Forelimb muscle (tissue), 1 donor: ENCODE measurements around the gene RIC8B. TPM values are rescaled to one million over a fixed set of nuclear protein-coding genes. Genes with fewer than 3 reads are reported as not detected.

Experiments
- DNase-seq: peaks from one replicate; pipeline ENCODE4 v3.0.0-alpha.2; 2013; ENCODE audit warnings: low read depth
- polyA plus RNA-seq: library from polyadenylated mRNA; unstranded; fragments of 120-200 nt; gene quantifications from one replicate; pipeline ENCODE4 v1.2.1, GENCODE V29; 2013; ENCODE audit not compliant: insufficient read length

The RIC8B gene
- polyA plus RNA-seq, 1 donor = 14.7 TPM

GRCh38 chr12:106758349-106759110 is 16.0 kb upstream of the RIC8B start:
- DNase-seq = no peak

- no peak for DNase-seq
Measured at GRCh38 chr12:106759526-106760183, 14.8 kb upstream of the RIC8B start.

- no peak for DNase-seq
Measured at GRCh38 chr12:106760184-106760531, 14.3 kb upstream of the RIC8B start.

GRCh38 chr12:106764220-106764619 is 10.3 kb upstream of the RIC8B start:
- DNase-seq = no peak

- DNase-seq = no peak
Measured at GRCh38 chr12:106764738-106765137, 9.7 kb upstream of the RIC8B start.

GRCh38 chr12:106766393-106766826 is 8.1 kb upstream of the RIC8B start:
- no peak for DNase-seq

- no peak for DNase-seq
Measured at GRCh38 chr12:106767206-106767605, 7.3 kb upstream of the RIC8B start.

- no peak for DNase-seq
Measured at GRCh38 chr12:106767954-106768822, 6.3 kb upstream of the RIC8B start.

- DNase-seq = no peak
Measured at GRCh38 chr12:106769078-106769477, 5.4 kb upstream of the RIC8B start.

GRCh38 chr12:106769546-106769945 is 4.9 kb upstream of the RIC8B start:
- no peak for DNase-seq

- DNase-seq = no peak
Measured at GRCh38 chr12:106771425-106771824, 3.1 kb upstream of the RIC8B start.

- DNase-seq = no peak
Measured at GRCh38 chr12:106773286-106774004, 1.0 kb upstream of the RIC8B start.

GRCh38 chr12:106774808-106775524 is 484 bp downstream of the RIC8B start:
- no peak for DNase-seq

GRCh38 chr12:106776897-106777296 is 2.4 kb downstream of the RIC8B start:
- no peak for DNase-seq

- DNase-seq = no peak
Measured at GRCh38 chr12:106780010-106780631, 5.6 kb downstream of the RIC8B start.

GRCh38 chr12:106782619-106783018 is 8.1 kb downstream of the RIC8B start:
- DNase-seq = no peak

- DNase-seq = no peak
Measured at GRCh38 chr12:106783515-106783914, 9.0 kb downstream of the RIC8B start.

- DNase-seq = no peak
Measured at GRCh38 chr12:106790020-106790419, 15.5 kb downstream of the RIC8B start.

GRCh38 chr12:106791531-106791930 is 17.0 kb downstream of the RIC8B start:
- no peak for DNase-seq

GRCh38 chr12:106794369-106794768 is 19.9 kb downstream of the RIC8B start:
- DNase-seq = no peak
